Inferior parietal cortex (tissue), 1 donor: ENCODE data around the gene ITGAE.
"Not testable (repeated sequence)": the region's sequence is repeated elsewhere in the genome, so short reads cannot be mapped to it uniquely, and the experiment has no call there.

ENCODE experiments used
- DNase-seq: peaks from one replicate; pipeline ENCODE4 v3.0.0-alpha.2; 2016; ENCODE audit errors: extremely low spot score

Gene ITGAE

DNA sequence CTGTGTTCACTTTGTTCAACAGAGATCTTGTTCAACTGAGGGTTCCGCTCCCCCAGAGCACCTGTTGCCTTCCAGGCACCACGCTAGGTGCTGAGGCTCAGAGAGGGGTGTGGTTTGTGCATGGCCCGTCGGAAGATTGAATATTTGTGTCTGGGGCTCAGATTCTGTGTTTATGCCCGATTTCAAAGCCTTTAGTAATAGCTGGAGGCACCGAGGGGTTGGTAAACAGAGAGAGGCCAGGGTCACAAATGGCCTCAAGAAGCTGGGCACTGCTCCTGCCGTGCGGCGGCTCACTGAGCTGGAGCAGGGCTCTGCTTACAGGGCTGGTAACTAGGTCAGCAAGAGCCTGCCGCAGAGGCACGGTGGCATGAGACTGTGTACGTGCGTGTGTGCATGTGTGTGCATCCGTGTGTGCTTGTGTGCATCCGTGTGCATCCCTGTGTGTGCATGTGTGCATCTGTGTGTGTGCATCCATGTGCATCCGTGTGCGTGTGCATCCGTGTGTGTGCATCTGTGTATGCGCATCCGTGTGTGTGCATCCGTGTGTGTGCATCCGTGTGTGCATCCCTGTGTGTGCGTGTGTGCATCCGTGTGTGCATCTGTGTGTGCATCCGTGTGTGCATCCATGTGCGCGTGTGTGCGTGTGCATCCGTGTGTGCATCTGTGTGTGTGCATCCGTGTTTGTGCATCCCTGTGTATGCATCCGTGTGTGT is 5.4 kb downstream of the ITGAE start:
- no peak for DNase-seq

DNA sequence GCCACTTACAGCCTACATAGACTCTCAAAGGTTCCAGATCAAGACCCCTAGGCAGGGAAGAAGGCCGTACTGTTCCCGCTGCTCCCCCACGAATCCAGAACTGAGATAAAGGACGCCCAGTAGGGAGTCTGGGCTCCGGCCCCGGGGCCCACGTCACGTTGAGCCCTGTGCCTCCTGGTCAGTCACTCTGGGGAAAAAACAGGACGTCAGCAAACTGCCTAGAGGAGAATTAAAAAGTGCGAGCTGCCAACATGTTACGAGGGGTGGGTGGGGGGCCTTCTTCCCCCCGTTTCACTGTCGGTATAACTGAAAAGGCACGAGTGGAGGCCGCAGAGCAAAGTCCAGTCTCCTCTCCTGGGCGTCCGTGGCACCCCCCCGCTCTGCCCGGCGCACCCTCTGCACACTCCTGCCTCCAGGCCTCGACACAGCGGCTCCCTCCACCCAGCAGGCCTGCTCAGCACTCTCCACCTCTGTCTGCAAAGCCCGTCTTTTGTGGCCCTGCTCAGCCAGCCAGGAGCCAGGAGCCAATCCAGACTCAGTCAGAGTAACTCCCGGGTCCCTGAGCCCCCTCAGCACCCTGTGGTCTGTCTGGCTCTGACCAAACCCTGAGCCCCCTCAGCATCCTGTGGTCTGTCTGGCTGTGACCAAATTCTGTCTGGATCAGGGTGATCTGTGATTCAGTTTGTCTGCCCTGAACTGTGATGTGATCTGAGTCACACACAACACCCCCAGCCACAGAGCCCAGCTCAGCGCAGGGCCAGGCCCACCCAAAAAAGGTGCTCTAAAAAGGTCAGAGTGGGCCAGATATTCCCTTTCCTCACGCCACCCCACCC is 6.2 kb downstream of the ITGAE start:
- DNase-seq = no peak

DNA sequence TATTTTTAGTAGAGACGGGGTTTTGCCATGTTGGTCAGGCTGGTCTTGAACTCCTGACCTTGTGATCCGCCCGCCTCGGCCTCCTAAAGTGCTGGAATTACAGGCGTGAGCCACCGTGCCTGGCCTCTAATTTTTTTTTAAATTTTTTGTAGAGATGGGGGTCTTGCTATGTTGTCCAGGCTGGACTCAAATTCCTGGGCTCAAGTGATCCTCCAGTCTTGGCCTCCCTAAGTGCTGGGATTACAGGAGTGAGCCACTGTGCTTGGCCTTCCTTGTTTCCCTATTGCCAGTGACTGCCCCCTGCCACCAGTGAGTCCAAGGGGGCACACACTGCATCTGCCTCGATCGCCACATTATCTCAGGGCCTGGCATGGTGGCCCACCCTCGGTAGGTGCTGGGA is 6.8 kb downstream of the ITGAE start:
- not testable (repeated sequence) for DNase-seq

DNA sequence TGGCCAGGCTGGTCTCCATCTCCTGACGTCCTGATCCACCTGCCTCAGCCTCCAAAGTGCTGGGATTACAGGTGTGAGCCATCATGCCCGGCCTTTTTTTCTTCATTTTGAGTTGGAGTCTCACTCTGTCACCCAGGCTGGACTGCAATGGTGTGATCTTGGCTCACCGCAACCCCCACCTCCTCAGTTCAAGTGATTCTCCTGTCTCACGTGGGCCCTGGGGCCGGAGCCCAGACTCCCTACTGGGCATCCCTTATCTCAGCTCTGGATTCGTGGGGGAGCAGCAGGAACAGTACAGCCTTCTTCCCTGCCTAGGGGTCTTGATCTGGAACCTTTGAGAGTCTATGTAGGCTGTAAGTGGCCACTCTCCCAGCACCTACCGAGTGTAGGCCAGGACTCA is 7.7 kb downstream of the ITGAE start:
- not testable (repeated sequence) for DNase-seq

DNA sequence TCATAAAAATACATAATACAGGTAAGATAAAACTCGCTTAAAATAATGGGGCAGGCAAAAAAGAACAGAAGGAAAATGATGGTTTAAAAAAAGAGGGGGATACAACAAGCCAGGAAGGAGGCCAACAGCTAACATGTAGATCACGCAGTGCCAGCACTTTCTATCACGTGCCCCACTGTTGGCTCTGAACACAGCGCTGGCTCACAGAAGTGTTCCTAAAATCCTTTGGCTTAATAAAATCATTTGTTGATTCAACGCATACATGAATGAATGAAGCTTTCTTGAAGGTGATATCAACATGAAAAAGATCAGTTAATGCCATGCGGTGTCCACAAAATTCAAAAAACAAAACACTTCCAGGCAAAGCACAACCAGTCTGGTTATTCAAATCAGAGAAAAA is 8.5 kb downstream of the ITGAE start:
- peak; percentile 43 for DNase-seq

DNA sequence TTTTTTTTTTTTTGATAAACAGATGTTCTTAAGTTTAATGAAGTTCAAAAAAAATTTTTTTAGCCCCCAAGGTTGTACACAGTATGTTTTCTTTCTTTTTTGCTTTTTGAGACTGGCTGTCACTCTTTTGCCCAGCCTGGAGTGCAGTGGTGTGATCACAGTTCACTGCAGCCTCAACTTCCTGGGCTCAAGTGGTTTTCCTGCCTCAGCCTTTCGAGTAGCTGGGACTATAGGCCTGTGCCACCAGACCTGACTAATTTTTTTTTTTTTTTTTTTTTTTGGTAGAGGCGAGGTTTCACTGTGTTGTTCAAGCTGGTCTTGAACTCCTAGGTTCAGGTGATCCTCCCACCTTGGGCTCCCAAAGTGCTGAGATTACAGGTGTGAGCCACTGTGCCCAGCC is 12.8 kb downstream of the ITGAE start:
- no peak for DNase-seq

DNA sequence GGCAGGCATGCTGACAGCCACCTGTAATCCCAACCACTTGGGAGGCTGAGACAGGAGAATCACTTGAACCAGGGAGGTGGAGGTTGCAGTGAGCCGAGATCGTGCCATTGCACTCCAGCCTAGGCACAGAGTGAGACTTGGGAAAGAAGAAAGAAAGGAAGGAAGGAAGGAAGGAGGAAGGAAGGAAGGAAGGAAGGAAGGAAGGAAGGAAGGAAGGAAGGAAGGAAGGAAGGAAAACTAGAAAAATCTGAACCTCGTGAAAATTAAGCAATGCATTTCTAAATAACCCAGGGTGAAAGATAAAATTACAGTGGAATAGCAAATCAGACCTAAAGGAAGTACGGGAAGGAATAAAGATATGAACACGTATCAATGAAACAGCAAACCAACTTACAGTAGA is 15.7 kb downstream of the ITGAE start:
- DNase-seq = not testable (repeated sequence)

DNA sequence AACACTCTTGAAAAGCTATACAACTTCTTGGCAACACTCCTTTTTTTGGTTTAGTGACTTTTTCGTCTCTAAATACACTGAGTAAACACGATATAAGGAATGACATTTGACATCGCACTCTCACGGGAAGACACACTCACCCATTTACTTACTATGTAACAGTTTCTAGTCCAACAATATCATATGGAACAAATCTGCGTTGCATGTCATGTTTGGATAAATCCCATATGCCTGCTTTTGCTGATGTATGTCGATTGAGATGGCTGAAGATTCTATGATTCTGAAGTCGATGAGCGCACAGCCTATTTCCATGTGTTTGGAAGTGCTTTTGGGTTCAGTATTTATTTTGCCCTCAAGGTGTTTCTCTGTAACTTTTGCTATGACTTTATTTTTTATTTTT is 18.2 kb downstream of the ITGAE start:
- no peak for DNase-seq

DNA sequence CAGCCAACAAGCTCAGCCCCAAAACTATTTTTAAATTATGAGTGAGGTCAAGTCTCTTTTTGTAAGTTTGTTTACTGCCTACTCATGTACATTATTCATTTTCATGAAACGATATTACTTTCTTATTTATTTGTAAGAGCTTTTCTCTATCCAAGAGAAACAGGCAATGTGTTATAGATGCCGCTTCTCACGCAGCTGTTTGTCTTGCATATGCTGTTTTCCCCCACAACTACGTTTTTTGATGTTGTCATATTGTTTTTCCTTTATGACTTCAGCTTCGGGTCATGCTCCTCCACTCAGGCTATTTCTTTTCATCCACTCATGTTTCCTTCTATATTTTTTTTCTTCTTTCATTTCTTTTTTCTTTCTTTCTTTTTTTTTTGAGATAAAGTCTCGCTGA is 20.0 kb downstream of the ITGAE start:
- no peak for DNase-seq

DNA sequence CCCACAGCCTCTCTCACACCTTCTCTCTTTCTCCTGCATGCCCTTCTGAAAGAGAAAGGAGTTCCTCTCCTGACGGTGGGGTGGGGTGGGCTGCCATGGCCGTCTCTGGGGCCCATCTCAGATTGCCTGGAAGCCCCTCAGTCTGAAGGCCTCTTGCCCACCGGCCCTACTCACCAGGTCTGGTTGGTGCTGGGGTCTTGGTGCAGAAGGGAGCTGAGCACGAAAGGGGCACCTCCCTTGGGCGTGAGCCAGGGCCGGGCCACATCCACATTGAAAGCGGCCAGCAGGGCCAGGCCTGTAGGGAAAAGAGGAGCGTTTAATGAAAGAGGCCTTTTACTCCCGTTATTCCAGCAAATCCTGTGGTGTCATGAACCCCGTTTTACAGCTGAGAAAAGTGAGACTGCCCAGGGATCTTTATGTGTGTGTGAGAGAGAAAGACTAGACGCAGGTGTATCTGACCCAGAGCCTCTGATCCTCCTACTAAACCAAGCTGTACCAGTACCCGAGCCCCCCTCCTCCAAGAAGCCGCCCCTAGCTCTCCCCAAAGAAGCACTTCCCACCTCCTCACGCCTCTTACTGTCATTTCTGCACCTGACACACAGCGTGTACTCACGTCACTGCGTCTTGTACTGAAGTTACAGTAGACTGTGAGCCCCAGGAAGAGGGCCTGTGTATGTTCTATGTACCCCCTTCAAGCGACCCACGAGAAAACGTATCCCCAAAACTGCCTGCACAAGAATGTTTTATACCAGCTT is 23.4 kb downstream of the ITGAE start:
- DNase-seq = no peak

DNA sequence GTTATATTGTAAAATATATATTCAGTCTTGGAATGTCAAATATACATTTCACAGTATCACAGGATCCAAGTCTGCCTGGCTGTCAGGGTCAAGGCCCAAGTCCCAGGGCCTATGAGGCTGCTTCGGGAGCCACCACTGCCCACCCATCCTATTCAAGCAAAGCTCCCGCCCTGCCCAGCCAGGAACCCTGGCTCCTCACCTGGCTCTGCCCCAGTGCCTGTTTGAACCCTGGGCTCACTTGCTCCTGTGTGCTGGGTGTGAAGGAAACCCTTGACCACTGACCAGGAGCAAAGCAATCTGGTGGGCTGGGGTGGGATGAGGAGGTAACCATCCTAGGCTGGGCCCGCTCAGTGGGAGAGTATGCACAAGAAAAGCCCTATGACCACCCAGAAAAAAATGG is 27.0 kb downstream of the ITGAE start:
- DNase-seq = no peak

DNA sequence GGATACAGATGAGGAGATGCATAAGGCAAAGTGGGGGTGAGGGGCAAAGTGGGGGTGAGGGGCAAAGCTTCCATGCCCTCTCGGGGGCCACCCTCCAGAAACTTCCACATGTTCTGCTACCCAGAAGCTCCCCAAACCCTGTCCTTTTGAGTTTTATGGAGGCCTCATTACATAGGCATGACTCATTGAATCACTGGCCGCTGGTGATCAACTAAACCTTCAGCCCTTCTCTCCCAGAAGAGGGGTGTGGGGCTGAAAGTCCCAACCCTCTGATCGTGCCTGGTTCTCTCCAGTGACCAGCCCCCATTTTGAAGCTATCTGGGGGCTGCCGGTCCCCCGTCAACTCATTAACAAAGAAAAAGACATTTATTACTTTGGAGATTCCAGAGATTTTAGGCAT is 27.5 kb downstream of the ITGAE start:
- no peak for DNase-seq

DNA sequence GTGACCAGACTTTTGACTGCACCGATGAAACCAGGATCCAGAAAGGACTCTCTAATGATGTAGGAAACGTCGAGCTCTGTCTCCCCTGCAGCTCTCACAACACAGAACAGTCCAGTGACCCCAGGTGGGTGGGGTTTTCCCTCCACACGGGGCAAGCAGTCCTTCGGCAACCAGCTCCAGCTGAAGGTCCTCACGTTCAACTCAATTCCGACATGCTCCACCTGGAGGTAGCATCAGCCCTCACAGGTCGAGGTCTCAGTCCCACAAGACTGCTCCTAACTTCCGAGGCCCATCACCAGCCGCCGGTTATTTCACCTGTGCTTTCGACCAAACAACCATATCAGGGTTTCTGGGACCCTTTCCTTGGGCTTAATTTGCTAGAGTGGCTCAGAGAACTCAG is 28.2 kb downstream of the ITGAE start:
- DNase-seq = no peak

DNA sequence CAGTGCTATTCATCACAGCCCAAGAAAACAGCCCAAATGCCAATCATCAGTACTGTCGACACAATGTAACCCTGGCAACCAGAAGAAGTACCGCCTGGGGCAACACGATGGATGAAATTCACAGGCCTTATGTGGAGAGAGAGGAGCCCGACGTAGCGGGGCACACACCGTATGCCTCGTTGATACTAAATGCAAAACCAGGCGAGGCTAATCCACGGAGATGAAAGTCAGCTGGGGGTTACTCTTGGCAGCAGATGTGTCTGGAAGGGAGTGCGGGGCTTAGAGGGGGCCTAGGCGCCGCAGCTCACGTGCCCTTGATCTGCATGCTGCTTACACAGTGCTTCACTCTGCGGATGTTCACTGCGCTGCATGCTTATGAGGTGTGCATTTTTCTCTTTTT is 29.8 kb downstream of the ITGAE start:
- no peak for DNase-seq

DNA sequence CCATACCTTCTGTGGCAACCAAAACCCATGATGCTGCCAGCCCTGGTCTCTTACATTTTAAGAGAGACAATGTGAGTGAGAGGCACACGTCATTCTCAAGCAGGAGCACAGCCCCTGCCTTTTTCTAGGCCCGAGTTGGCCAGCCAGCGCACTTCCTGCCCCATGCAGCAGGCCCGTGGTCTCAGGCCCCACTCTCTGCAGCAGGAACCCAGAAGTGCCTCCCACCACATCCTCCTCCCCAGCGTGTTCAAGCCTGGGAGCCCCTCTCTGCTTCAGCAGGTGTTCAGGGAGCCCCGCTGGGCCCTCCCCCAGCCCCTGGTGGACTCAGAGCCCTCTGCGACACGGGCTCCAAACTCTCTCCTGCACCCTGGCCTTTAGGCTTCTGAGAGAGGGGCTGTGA is 30.5 kb downstream of the ITGAE start:
- no peak for DNase-seq

DNA sequence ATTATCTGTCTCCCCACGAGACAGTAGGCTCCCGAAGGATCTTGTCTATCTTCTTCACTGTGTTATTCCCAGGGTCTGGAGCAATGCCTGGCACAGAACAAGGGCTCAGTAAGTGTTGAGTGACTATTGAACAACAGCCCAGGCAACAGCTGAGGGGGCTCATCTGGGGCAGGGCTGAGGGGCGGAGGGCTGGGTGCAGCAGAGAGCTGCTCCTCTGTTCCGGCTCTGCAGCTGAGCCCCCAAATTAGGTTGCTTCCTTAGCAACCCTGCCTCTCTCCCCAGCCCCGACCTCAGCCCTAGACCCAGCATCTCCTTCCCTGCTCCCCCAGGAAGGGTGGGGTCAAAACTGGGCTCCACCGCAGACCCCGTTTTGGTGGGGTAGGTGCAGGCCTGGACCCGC is 32.2 kb downstream of the ITGAE start:
- no peak for DNase-seq

DNA sequence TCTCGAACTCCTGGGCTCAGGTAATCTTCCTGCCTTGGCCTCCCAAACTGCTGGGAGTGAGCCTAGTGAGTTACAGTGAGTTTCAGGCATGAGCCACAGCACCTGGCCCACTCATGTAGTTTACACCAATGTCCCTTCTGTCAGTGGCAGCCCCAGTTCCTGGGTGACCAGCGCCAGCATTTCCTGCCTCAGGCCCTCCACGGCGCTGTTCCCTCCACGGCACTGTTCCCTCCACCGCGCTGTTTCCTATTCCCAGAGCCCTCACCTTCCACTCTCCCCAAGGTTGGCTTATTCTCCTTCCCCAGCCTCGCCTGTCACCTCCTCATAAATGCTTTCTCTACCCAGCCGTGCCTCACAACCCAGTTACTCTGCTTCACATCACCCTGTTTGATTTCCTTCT is 32.6 kb downstream of the ITGAE start:
- no peak for DNase-seq

DNA sequence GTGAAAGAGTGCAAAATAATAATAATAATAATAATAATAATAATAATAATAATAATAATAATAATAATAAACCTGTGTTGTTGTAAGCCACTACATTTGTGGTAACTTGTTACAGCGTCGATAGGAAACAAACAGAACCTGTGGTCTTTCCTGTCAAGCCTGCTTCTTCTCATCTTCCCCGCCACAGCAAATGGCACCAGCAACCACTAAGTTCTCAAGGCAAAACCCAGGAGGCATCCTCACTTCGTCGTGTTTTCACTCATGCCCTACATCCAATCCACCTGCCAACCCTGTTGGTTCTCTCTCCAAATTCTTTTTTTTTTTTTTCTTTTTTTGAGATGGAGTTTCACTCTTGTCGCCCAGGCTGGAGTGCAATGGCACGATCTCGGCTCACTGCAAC is 34.2 kb downstream of the ITGAE start:
- DNase-seq = no peak

DNA sequence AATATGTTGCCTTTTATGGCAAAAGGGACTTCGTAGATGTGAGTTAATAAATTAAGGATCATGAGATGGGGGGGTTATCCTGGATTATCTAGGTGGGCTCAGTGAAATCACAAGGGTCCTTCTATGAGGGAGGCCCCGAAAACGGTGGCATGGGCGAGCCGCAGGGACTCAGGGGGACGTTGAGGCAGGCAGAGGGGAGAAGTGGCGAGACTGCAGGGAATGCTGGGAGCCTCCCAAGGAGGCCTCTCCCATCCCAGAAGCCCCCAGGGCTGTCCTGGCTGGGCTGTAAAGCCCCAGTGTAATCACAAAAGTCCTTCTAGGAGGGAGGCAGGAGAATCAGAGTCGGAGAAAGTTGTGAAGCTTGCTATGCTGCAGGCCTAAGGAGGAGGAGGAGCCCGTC is 35.0 kb downstream of the ITGAE start:
- no peak for DNase-seq

DNA sequence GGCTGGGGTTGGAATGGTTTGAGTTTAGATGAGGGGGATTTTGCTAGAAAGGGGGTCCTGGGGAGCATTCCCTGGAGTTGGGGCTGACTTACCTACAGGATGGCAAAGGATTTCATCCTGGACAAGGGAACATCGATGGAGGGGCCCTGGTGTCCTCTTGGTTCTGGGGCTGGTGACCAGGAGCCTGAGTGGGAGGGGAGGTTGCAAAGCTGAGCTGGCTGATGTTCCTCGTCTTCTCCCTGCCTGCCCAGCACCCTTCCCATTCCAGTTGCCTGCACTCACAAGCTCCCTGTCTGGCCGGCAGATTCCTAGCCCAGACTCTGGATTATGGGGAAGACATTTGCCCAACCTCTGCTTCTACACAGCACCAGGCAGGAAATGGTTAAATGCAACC is 37.2 kb downstream of the ITGAE start:
- DNase-seq = no peak

DNA sequence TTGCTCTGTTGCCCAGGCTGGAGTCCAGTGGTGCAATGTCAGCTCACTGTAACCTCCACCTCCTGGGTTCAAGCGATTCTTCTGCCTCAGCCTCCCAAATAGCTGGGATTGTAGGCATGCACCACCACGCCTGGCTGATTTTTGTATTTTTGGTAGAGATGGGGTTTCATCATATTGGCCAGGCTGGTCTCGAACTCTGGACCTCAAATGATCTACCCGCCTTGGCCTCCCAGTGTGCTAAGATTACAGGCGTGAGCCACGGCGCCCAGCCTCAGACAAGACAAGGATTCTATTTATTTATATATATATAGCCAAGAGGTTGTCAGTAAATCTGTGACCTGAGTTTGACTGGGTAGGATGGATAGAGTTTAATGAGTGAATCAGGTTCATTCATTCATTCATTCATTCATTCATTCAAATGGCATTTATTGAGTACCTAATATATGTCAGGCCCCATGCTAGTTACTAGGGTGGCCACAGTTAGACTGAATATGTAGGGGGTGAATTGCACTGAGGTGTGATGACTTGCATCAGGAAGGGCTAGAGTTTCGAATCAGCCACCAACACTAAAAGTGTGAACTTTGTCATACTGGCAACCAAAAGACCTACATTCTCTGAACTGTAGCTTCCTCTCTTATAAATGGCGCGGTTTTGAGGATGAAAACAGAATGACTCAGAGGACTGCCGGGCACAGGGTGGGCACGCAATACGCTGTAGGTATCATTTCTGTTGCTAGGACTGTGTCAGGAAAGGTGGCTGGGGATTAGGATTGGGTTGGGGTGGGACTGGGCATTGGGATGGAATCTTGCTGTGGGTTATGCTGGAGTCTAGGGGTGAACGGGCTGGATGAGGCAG is 37.8 kb downstream of the ITGAE start:
- DNase-seq = no peak

DNA sequence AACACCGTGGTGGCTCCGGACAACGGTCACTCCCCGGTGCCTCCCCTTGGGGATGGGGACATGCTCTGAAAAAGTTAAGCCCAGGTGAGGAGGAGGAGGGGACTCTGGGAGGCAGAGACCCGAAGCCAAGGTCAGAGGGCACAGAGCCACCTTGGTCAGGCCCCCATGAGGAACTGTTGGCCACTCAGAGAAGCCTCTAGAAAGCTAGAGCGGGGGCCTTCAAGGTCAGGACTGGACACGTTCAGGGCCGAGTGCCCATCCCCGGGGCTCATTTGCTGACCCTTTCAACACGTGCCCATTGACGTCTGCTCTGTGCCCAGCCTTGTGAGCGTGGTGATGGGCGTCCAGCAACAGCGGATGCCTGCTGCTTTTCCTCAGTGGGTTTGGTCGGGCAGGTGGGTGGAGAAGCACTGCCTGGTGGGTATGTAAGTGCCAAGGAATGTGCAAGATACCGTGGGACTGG is 39.0 kb downstream of the ITGAE start:
- no peak for DNase-seq
